Right atrium auricular region (tissue), 2 donors: ENCODE results near the gene NAB2. TPM values are rescaled to one million over a fixed set of nuclear protein-coding genes. Genes with fewer than 3 reads are reported as not detected.

Experiments used
- DNase-seq: peaks from one replicate; pipeline ENCODE4 v3.0.0-alpha.2; 2019; ENCODE audit warnings: low spot score
- H3K27ac ChIP-seq, 2 donors: fragments of 200-600 bp; sonication (generic); 1 replicate in 1 of 2; 2 replicates in 1 of 2; pipeline ENCODE4 v1.5.1; 2016 to 2019
- H3K27me3 ChIP-seq, 2 donors: fragments of 200-600 bp; sonication (generic); one replicate each; pipeline versions ENCODE4 v1.5.1 to v1.6.0; 2017 to 2019
- H3K36me3 ChIP-seq: fragments of 200-600 bp; sonication (generic); one replicate; pipeline ENCODE4 v1.5.1; 2016
- H3K4me1 ChIP-seq, 2 donors: fragments of 200-600 bp; sonication (generic); one replicate each; pipeline versions ENCODE4 v1.5.1 to v1.6.0; 2017 to 2019
- H3K4me3 ChIP-seq, 2 donors: fragments of 200-600 bp; sonication (generic); 1 replicate in 1 of 2; 2 replicates in 1 of 2; pipeline ENCODE4 v1.5.1; 2017 to 2019; ENCODE audit warnings: mild to moderate bottlenecking in 1 of 2, moderate library complexity in 1 of 2
- H3K9me3 ChIP-seq, 2 donors: fragments of 200-600 bp; sonication (generic); one replicate each; pipeline ENCODE4 v1.5.1; 2019
- total RNA-seq, 2 donors: library from RNA; depleted of rRNA; stranded (reverse); fragments of >200 nt; gene quantifications; one replicate each; pipeline ENCODE4 v1.1.0, GENCODE V29; 2016
- TF ChIP-seq, protein P1 (sequence below), 2 donors: fragments of 200-600 bp; sonication (generic); IDR thresholded peaks; one replicate each; pipeline ENCODE4 v1.5.1; 2019; ENCODE audit warnings: antibody characterized with exemption in 2 of 2

Gene NAB2
- total RNA-seq, 2 donors from 2014 or later, result 9.0 to 21.1 TPM

DNA sequence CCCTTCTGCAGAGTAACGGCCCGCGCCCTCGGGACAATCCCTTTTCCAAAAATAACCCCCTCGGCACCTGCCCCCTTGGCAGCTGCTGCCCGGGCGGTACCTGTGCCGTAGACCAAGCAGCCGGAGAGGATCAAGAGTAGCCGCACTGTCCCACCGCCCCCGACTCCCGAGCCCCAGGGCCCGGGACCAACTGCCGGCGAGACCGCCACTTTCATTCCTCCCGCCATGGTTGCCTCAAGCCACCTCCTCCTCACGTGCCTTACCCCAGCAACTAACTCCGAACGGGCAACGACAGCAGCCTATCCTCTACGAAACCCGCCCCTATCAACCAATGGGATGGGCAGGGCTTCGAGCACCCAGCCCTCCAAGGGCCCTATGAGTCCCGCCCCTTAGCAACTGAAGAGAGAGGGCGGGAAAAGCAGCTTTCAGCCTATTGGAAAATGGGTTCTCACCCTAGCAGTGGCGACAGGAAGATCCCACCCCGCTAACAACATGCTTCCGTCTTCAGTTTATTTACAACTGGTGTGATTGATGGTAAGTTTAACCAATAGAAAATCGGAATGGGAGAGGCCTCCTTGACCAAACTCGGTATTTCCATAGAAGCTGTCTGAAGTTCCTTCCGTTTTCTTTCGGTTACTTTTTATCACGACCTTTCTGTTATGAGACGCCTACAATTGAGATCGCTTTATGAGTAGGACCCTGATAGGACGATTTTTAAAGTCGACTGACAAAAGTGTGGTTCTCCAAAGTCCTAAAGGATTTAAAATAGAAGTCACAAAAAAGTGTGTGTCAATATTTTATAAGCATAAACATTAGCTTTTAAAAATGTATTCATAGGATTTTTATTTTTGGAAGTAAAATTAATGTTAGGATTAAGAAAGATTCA is 10.2 kb upstream of the NAB2 start, which contains the start of gene NEMP1:
Gene NEMP1, minus strand, starts transcription at position 273 of the 886 bp plus-strand sequence. Its CDS starts 46 bp downstream, at position 227.
- H3K27me3 ChIP-seq, result no peaks in the 10 kb centered on the region
- no peaks in the 10 kb centered on the region for H3K9me3 ChIP-seq
- peak; percentile 99 for DNase-seq
- H3K27ac ChIP-seq, result peak within 1 kb of the TSS; percentile 82 to 85
- H3K36me3 ChIP-seq, result no peaks in the 10 kb centered on the region
- H3K4me3 ChIP-seq, result peak within 1 kb of the TSS; percentile 57 to 77
- TF ChIP-seq, protein P1, sequence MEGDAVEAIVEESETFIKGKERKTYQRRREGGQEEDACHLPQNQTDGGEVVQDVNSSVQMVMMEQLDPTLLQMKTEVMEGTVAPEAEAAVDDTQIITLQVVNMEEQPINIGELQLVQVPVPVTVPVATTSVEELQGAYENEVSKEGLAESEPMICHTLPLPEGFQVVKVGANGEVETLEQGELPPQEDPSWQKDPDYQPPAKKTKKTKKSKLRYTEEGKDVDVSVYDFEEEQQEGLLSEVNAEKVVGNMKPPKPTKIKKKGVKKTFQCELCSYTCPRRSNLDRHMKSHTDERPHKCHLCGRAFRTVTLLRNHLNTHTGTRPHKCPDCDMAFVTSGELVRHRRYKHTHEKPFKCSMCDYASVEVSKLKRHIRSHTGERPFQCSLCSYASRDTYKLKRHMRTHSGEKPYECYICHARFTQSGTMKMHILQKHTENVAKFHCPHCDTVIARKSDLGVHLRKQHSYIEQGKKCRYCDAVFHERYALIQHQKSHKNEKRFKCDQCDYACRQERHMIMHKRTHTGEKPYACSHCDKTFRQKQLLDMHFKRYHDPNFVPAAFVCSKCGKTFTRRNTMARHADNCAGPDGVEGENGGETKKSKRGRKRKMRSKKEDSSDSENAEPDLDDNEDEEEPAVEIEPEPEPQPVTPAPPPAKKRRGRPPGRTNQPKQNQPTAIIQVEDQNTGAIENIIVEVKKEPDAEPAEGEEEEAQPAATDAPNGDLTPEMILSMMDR (IDR thresholded peaks at IDR 0.05), result no peak
- H3K4me1 ChIP-seq, result peaks cover 0 to 16% of the 10 kb centered on the region in 2 donors

DNA sequence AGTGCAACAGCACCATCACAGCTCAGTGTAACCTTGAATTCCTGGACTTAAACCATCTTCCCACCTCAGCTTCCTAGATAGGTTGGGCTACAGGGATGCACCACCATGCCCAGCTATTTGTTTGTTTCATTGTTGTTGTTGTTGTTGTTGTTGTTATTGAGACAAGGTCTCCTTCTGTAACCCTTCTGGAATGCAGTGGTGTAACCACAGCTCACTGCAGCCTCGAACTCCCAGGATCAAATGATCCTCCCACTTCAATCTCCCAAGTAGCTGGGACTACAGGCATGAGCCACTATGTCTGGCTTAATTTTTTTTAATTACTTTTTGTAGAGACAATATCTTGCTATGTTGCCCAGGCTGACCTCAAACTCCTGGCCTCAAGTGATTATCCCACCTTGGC is 9.1 kb upstream of the NAB2 start:
- H3K36me3 ChIP-seq, result no peaks in the 10 kb centered on the region
- H3K27me3 ChIP-seq, result no peaks in the 10 kb centered on the region
- peak overlapping the region; percentile 82 to 85 for H3K27ac ChIP-seq
- TF ChIP-seq, protein P1 (IDR thresholded peaks at IDR 0.05), result no peak
- H3K9me3 ChIP-seq, result no peaks in the 10 kb centered on the region
- peaks cover 0 to 16% of the 10 kb centered on the region in 2 donors for H3K4me1 ChIP-seq
- no peak for DNase-seq
- no peak overlapping the region for H3K4me3 ChIP-seq

DNA sequence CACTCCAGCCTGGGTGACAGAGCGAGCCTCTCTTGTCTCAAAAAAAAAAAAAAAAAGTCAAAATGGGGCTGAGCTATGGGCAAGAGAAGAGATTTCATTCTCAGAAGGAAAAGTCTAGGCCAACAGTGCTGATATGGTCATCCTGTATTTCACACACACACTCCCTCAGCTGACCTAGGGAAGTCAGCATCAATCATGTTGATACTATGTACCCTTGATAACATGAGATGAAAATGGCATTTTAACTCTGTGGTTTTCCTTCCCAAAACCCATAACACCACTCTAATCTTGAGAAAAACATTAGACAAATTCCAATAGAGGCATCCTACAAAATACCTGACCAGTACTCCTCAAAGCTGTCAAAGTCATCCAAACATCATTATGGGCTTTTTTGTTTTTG is 8.1 kb upstream of the NAB2 start:
- Histone ChIP-seq H3K4me3 (no peak overlapping the region), H3K4me1 (peaks cover 0 to 19% of the 10 kb centered on the region in 2 donors), H3K9me3 (no peaks in the 10 kb centered on the region), H3K27ac (no peak overlapping the region), H3K36me3 (no peaks in the 10 kb centered on the region), H3K27me3 (no peaks in the 10 kb centered on the region)
- DNase-seq, result no peak
- TF ChIP-seq, protein P1 (IDR thresholded peaks at IDR 0.05), result no peak

DNA sequence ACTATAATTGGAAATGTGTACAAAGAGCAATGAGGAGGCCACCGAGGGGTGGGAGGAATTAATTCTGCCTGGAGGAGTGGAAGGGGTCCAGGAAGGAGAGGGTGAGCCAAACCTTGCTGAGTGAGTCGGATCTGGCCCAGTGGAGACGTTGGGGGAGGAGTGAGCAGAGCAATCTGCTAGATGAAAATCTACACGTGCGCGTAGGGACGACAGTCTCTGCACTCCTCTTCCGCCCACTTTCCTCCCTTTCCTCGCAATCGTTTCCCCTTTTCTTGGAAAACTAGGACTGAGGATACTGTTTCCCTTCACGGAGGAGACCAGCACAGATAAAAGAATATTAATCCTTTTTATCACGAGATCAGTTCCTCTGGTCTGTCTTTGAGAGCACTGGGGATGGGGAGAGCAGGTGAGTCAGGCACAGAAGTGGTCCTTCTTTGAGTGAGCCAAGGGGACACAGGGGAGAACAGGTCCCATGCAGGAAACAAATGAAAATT is 2.9 kb upstream of the NAB2 start:
- peaks cover under 1% of the 10 kb centered on the region for H3K36me3 ChIP-seq
- peak overlapping the region; percentile 97 to 100 for H3K27ac ChIP-seq
- no peaks in the 10 kb centered on the region for H3K27me3 ChIP-seq
- peak overlapping the region; percentile 58 to 84 for H3K4me3 ChIP-seq
- peaks cover 0 to 32% of the 10 kb centered on the region in 2 donors for H3K4me1 ChIP-seq
- TF ChIP-seq, protein P1 (IDR thresholded peaks at IDR 0.05), result no peak
- no peaks in the 10 kb centered on the region for H3K9me3 ChIP-seq
- no peak for DNase-seq

DNA sequence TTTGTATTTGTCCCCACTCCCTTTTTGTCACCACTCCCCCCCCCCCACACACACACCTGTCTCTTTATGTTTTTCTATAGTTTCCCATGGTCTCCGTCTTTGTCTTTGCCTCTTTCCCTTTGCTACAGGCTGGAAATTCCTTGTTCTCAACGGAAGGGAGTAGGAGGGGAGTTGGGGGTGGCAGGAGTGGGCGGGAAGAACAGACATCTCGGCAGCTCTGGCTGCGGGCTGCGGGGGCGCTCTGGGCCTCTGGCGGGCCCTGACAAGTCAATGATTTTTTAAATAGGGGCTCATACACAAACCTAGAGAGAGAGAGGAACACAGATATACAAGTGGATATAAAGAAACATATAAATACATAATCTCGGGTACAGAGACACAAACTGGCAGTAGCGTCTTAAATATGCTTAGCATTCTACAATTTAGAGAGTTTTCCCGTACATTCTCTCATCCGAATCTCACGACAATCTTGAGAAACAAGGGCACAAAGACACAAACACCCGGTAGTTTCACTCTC is 2.4 kb upstream of the NAB2 start:
- H3K4me1 ChIP-seq, result peaks cover 0 to 37% of the 10 kb centered on the region in 2 donors
- peaks cover 6% of the 10 kb centered on the region for H3K36me3 ChIP-seq
- DNase-seq, result no peak

More for the DNA sequence above, 2.4 kb upstream of the NAB2 start:
- TF ChIP-seq, protein P1 (IDR thresholded peaks at IDR 0.05), result peak; percentile 26 to 35
- H3K4me3 ChIP-seq, result peak overlapping the region; percentile 58 to 84
- no peaks in the 10 kb centered on the region for H3K9me3 ChIP-seq
- H3K27ac ChIP-seq, result peak overlapping the region; percentile 97 to 100
- H3K27me3 ChIP-seq, result no peaks in the 10 kb centered on the region
